Stimulated activated CD8-positive, alpha-beta memory T cell treated with anti-CD3 and anti-CD28 coated beads, Interleukin-15, amount 100 ng/mL, for 4 hours (primary cell): ENCODE data around the gene AWAT2.

ENCODE experiments used
- DNase-seq, 2 donors: peaks; one replicate each; pipeline ENCODE4 v3.0.0-alpha.2; 2020; ENCODE audit warnings: low read depth in 2 of 2

The AWAT2 gene

GRCh38 chrX:69996113-69996468 is 53.6 kb downstream of the AWAT2 start:
- DNase-seq: no peak

GRCh38 chrX:69995362-69996112 is 54.2 kb downstream of the AWAT2 start:
- no peak for DNase-seq

- DNase-seq: no peak
Observed at GRCh38 chrX:69993494-69993893, 56.2 kb downstream of the AWAT2 start.

- no peak for DNase-seq
Observed at GRCh38 chrX:69991685-69992084, 58.1 kb downstream of the AWAT2 start.
